Central memory CD4-positive, alpha-beta T cell (primary cell): Measurements from ENCODE around the gene RERE.
"Not testable (repeated sequence)": the region's sequence is repeated elsewhere in the genome, so short reads cannot be mapped to it uniquely, and the experiment has no call there.

ENCODE experiments used
- DNase-seq: peaks from one replicate; pipeline ENCODE4 v3.0.0; 2022

Gene RERE

GRCh38 chr1:8465013-8465412, 352.4 kb downstream of the RERE start:
- DNase-seq = no peak

- DNase-seq = no peak
Observed at GRCh38 chr1:8464377-8464776, 353.1 kb downstream of the RERE start.

- peak; percentile 16 for DNase-seq
Observed at GRCh38 chr1:8463144-8463927, 354.1 kb downstream of the RERE start.

- no peak for DNase-seq
Observed at GRCh38 chr1:8462371-8462892, 355.0 kb downstream of the RERE start.

- DNase-seq = no peak
Observed at GRCh38 chr1:8461351-8462110, 355.9 kb downstream of the RERE start.

GRCh38 chr1:8460784-8461183, 356.7 kb downstream of the RERE start:
- DNase-seq = no peak

- no peak for DNase-seq
Observed at GRCh38 chr1:8460132-8460544, 357.3 kb downstream of the RERE start.

GRCh38 chr1:8458607-8459006, 358.8 kb downstream of the RERE start:
- no peak for DNase-seq

GRCh38 chr1:8457760-8458381, 359.6 kb downstream of the RERE start:
- no peak for DNase-seq

GRCh38 chr1:8456991-8457390, 360.4 kb downstream of the RERE start:
- DNase-seq = no peak

GRCh38 chr1:8456308-8456912, 361.0 kb downstream of the RERE start:
- no peak for DNase-seq

- no peak for DNase-seq
Observed at GRCh38 chr1:8455700-8456307, 361.6 kb downstream of the RERE start.

- no peak for DNase-seq
Observed at GRCh38 chr1:8450312-8450711, 367.1 kb downstream of the RERE start.

- DNase-seq = no peak
Observed at GRCh38 chr1:8448911-8449661, 368.4 kb downstream of the RERE start.

- not testable (repeated sequence) for DNase-seq
Observed at GRCh38 chr1:8448505-8448904, 368.9 kb downstream of the RERE start.

GRCh38 chr1:8447616-8448150, 369.8 kb downstream of the RERE start:
- no peak for DNase-seq

- DNase-seq = not testable (repeated sequence)
Observed at GRCh38 chr1:8446119-8446518, 371.3 kb downstream of the RERE start.

GRCh38 chr1:8443558-8444194, 373.8 kb downstream of the RERE start:
- no peak for DNase-seq

GRCh38 chr1:8441426-8441825, 376.0 kb downstream of the RERE start:
- DNase-seq = no peak

- DNase-seq = no peak
Observed at GRCh38 chr1:8439015-8439702, 378.3 kb downstream of the RERE start.
